Stimulated activated naive CD4-positive, alpha-beta T cell treated with Interleukin-2 at 50 U/mL for 16 hours (primary cell): Measurements from ENCODE around the gene C17orf113.
"Not testable (repeated sequence)": the region's sequence is repeated elsewhere in the genome, so short reads cannot be mapped to it uniquely, and the experiment has no call there.

Experiments used
- DNase-seq: peaks from one replicate; lab custom pipeline; 2025; lab: John Stamatoyannopoulos, UW

C17orf113 gene

DNA sequence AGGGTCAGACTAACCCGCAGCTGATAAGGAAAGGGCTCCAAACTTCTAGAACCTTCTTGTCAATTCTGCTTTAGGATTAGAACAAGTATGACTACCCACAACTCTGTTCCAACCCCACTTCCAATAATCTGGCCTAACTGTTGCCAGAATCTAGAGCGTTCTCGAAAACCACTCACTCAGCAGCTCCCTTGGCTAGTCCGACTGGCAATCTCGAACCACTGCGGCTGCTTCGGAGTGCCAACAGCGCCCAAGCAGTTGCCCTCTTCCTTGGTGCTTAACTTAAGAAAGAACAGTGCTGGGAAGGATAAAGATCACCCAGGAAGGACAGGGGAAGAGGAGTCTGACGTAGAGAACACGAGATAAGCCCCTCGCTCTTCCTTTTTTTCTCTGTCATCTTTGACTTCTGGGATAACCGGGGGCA lies 34.0 kb downstream of the C17orf113 start:
- DNase-seq = no peak

DNA sequence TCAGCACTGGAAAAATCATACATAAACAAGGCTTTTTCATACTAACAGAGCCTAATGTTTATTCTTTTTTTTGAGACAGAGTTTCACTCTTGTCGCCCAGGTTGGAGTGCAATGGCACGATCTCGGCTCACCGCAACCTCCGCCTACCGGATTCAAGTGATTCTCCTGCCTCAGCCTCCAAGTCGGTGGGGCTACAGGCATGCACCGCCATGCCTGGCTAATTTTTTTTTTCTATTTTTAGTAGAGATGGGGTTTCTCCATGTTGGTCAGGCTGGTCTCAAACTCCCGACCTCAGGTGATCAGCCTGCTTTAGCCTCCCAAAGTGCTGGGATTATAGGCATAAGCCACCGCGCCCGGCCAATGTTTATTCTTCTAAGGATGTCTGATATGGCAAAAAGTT lies 36.7 kb downstream of the C17orf113 start:
- DNase-seq = not testable (repeated sequence)

DNA sequence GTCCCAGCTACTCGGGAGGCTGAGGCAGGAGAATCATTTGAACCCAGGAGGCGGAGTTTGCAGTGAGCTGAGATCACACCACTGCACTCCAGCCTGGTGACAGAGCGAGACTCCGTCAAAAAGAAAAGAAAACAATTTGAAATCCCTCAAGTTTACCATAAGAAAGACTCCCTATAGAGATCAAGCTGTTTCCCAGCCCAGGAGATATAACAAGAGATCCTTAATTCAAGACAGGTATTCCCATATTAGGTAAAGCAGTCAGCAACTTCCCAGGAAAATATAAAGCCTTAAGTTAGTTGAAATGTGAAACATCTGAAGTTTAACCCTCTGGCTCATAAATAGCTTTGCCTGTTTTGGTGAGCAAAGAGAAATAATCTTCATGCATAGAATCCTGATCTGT lies 38.0 kb downstream of the C17orf113 start:
- DNase-seq = not testable (repeated sequence)

DNA sequence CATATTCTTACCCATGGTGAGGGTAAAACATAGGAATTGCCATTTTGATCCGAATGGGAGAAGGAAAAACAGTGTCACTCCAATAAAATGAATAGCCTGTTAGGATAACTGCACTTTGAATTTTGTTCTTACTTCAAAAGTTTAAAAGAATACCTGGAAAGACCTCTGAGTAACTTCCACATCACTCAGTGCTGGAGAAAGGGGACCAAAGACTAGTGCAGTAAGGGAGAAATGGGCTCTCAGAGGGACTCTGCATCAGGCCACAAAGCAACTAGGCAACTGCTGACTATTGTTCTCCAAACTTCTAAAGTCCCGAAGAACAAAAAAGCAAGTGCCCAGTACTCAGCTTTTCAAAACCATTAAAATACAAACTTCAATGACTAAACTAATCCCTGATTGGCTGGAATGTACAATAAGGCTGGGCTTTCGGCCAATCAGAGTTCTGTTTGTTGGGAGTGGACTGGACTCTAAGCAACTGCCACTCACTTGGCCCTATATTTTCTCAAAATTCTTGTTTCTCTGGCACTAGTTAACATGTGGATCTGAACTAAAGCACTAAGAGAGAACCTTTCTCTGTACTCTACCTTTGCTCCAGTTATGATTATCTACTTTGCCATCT lies 39.4 kb downstream of the C17orf113 start:
- DNase-seq = no peak

DNA sequence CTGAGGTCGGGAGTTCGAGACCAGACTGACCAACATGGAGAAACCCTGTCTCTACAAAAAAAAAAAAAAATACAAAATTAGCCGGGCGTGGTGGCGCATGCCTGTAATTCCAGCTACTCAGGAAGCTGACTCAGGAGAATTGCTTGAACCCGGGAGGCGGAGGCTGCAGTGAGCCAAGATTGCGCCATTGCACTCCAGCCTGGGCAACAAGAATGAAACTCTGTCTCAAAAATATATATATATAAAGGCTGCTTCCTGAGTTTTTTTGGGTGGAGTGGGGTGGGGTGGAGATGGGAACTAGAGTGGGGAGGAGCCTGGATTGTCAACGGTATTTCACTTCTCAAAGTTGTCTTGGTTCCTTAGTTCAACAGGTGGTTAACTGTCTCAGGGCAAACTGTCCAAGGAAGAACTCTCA lies 40.1 kb downstream of the C17orf113 start:
- DNase-seq = not testable (repeated sequence)

DNA sequence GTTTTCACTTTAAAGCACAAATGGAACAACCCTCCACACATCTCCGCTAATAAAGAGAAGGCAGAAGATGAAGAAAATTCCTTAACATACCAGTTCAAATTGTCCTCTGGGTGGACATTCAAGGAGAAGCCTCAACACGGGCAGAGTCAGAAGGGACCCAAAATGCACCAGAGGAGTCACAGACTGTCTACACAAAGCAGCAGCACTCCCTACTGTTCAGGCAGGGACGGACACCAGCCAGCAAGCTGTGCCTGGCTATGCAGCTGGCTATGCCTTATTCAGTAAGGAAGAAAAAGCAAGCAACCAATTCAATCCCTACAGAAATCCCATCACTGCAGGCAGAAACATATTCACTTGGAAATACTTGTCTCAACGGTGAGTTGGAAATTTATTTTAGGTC lies 41.2 kb downstream of the C17orf113 start:
- DNase-seq = no peak

DNA sequence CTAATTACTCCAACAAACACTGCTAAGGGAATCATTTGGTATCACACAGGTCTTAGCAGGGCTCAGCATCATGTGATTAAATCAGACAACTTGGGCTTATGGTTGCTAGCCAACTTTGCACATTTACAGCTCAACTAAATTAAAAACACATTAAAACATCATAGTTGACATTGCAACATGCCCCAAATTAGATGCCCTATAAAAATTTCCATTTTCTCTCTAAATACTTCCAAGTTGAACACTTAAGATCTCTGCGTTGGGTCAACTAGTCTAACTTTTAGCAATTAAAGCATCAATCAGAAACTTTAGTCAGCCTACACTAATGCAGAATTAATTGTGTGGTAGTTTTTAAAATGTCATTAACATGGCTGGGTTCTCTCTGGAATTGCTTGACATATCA lies 45.2 kb downstream of the C17orf113 start:
- DNase-seq = no peak

DNA sequence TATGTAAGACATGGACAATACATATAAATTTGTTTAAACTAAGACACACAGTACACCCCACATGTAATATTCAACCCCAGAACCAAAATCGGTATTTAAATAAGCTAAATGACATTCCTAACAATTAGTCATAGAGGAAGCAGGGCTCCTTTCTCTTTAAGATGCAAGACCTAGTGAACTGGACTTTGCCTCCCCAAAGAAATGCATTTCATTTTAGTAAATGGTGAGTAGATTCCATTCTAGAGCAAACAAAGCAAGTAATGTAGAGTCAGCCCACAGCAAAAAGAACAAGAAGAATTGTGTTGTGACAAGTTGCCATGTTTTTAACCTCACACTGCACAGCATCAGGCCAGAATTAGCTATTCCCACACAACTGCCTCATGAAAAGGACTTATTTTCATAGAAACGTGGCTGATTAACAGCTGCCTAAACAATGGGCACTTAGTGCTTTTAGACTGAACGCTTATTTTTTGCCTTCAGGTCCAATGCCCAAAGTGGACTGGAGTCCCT lies 47.6 kb downstream of the C17orf113 start:
- DNase-seq = no peak

DNA sequence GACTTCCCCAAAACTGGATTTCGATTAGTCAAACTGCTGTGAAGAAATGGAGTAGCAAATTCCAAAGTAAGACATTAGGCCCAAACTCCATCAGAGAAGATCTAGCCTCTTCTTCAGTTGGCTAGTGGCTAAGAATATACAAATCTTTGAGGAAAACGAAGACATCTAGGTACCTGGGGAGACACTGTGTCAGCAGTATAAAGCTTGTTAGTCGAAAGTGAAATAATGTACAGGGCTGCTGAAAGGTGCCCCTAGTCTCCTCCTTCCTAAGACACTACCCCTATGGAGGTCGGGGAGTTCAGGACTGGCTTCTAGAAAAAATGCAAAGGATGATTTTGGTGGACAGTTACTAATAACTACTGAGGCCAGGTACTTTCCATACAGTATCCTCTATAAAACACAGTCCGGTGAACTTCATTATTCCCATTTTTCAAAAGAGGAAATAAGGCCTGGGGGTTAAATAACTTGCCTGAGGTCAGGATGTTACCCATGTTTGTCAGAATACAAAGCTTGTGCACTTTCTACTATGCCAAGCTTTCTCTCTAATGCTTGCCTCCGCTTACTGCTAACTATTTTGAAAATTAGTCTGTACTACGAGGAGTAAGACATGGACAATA lies 48.1 kb downstream of the C17orf113 start:
- no peak for DNase-seq

DNA sequence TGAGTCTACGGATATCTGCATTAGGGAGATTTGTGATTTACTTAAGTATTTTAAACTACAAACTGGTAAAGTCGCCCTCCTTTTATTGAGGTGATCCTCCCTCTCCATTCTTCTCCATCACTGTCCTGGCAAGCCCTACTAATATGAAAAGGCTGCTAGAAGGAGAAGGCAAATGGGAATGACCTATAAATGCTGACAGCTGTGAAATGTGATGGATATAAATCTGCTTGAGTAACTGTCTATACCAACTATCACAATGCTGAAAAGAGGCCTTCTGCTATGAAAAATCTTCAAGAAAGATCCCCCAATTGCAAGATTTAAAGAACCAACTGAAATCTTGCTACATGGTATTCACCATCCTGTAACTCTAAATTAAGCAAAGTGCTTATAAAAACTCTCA lies 48.7 kb downstream of the C17orf113 start:
- DNase-seq = no peak

DNA sequence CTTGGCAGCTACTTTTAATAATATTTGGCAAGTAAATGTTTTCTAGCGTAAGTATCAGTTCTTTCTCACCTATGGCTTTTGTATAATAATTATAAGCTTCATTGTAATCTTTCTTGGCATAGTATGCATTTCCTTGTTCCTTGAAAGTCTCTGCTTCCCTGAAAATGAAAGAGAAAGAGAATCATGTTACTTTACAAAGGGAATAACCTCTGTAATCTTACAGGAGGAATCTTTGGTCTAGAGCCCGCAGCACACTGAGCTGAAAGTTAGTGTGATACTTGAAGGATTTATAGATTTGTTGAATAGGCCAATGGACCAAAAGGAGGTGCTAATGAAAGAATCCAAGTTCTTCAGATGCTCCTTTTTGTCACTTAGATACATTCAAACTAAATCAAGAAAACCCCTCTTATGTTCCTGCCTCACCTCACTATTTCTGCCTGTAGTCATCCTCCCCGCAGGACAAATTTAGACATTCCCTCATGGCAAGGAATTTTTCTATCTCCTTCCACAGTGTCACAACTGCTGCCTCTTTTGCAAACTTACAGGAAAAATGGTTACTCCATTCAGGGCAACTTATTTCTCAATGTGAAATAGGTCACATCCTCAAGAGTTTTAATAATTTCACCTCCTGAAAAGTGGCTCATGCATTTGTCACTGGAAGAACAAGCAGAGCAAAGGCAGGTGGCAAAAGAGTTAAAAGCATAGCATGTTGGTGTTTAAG lies 49.8 kb downstream of the C17orf113 start:
- no peak for DNase-seq

DNA sequence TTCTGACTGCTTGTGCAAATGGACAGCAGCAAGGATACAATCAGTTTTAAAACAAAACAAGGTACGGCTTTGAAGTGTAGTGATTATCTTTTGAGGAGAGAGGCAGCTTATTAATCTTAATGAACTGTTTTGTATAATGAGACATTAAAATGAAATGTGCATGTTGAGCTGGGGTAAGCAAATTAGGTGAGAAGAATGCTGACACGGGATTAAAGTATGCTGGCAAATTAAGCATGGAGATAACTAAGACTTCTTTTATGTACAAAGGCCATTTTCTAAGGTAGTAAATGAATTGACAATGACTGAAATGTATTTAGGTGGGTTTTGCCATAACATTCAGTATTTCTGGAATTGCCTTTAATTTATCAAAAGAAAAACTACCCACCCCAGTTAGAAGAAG lies 51.9 kb downstream of the C17orf113 start:
- DNase-seq = no peak

DNA sequence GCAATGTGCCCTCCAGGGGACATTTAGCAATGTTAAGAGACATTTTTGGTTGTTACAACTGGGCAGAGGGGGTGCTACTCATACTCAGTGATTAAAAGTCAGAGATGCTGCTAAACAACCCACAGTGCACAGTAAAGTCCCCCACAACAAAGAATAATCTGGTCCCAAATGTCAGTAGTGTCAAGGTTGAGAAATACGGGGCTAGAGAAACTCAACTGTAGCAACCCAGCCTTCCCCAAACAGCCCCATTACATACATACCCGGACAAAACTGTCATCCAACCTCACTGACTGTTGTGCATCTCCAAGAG lies 53.6 kb downstream of the C17orf113 start:
- no peak for DNase-seq

DNA sequence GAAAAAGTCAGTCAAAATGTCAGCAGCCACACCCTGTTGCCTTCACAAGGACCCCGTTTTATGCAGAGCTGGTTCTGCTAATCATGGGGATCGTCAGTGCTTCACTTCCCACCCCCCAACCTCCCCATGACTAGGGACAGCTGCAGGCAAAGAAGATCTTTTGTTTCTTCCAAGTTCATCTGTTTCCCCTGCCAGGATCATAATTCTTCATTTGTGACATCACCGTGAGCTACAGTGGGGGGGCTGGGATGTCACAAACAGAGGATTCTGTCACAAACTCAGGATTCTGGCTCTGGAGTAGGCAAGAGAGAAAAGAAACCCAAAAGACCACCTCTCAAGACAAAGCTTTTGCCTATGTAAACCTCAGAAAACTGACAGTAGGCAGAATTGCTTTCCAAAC lies 57.8 kb downstream of the C17orf113 start:
- DNase-seq = no peak

DNA sequence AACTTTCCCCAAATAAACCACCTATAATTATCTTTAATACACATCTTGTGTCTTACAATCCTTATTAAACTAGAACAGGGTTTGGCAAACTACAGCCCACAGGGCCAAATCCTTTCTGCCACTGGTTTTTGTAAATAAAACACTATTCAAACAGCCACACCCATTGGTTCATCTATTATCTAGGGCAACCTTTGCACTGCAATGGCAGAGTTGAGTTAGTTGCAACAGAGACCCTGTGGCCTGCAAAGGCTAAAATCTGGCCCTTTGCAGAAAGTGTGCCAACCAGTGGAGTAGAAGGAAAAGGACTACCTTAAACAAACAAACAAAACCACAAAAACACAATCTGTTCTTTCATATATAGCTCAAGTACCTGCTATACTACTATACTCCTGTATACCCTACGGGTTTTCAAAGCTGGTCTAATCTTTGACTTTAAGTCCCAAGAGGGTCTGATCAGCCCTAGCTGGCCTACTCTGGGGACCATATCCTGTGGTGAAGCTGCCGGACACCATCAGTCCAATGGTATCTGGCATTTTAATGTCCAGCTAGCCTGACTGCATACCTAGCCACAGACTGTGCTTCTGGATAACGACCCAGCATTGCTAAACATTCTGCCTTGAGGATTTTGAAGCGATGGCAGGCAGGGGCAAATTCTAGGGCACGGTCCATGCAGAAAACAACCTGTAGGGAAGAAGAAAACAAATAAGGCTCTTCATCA lies 60.5 kb downstream of the C17orf113 start:
- no peak for DNase-seq

DNA sequence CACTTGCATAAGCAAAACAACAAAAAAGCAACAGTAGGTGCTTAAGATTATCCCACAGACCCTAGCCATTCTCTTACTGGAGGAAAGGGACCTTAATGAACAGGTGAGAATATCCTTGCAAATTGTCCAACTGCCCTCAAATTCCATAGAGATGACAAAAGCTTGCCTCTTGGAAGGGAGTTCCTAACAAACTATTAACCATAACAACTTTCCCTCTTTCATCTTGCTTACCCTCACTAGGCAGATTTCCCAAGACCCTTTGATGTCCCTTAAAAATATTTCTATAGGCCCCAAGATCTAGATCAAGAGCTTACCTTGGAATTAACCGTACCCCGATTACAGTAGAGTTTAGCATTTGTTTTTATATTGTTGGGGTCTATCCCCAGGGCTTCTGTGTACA lies 62.0 kb downstream of the C17orf113 start:
- DNase-seq = no peak
